Endothelial cell of umbilical vein (primary cell): Measurements from ENCODE around the gene ASCL5. TPM values are rescaled to one million over a fixed set of nuclear protein-coding genes. Genes with fewer than 3 reads are reported as not detected.

Source experiments
- BruUV-seq: library from RNA; stranded (reverse); fragments of 400-500 nt; replicated peaks from 2 replicates; lab custom pipeline; 2021; lab: Mats Ljungman, UMichigan
- CTCF ChIA-PET: fragments of 300-600, 350-600 bp; sonication (Branson Sonifier 250); formaldehyde crosslinking; loops from one replicate; lab custom pipeline; 2021; ENCODE audit warnings: antibody characterized with exemption, inconsistent platforms; lab: Charles Lee
- POLR2A ChIA-PET: fragments of 300-600, 350-600 bp; sonication (Branson Sonifier 250); formaldehyde crosslinking; loops from one replicate; lab custom pipeline; 2021; ENCODE audit warnings: antibody characterized with exemption, inconsistent platforms; lab: Charles Lee
- DNase-seq: peaks from one replicate; pipeline ENCODE4 v3.0.0-alpha.2; 2011; ENCODE audit warnings: low read depth, low spot score
- FAIRE-seq: peaks from 2 replicates; lab custom pipeline; 2011; peaks lifted over from hg19 to GRCh38; lab: Jason Lieb, UNC
- H2AFZ ChIP-seq: 2 replicates; pipeline ENCODE4 v1.6.0; 2012; ENCODE audit warnings: low read depth, low read length, control low read depth, inconsistent platforms
- H3K27ac ChIP-seq: 2 replicates; pipeline ENCODE4 v1.5.1; 2011; ENCODE audit warnings: low read depth, mild to moderate bottlenecking, control low read depth, low read length, moderate library complexity; ENCODE audit not compliant: insufficient read depth
- H3K27me3 ChIP-seq, 2 experiments: 2 replicates each; pipeline versions ENCODE4 v1.6.0 to v1.6.1; 2011; ENCODE audit warnings: low read length in 2 of 2, mixed read lengths in 1 of 2; ENCODE audit not compliant: control insufficient read depth in 2 of 2, insufficient read depth in 2 of 2
- H3K36me3 ChIP-seq, 2 experiments: 2 replicates in 1 of 2; 3 replicates in 1 of 2; pipeline ENCODE4 v1.5.1; 2011; ENCODE audit warnings: low read length in 2 of 2, mild to moderate bottlenecking in 1 of 2, moderate library complexity in 1 of 2; ENCODE audit not compliant: control insufficient read depth in 2 of 2, insufficient read depth in 2 of 2; ENCODE audit errors: extremely low read depth in 1 of 2
- H3K4me1 ChIP-seq: 3 replicates; pipeline ENCODE4 v1.5.1; 2011; ENCODE audit warnings: mild to moderate bottlenecking, low read length; ENCODE audit not compliant: control insufficient read depth, insufficient read depth; ENCODE audit errors: extremely low read depth
- H3K4me2 ChIP-seq: 2 replicates; pipeline ENCODE4 v1.6.1; 2011; ENCODE audit warnings: low read length, control low read depth, mixed read lengths; ENCODE audit not compliant: insufficient read depth
- H3K4me3 ChIP-seq, 3 experiments: fragments of 200-600 bp in 1 of 3; sonication (generic), shearing (Covaris generic) in 1 of 3; replicated peaks in 1 of 3; 2 replicates each; pipeline ENCODE4 v1.5.1; 2011 to 2016; ENCODE audit warnings: control low read depth in 3 of 3, low read length in 3 of 3, mild to moderate bottlenecking in 2 of 3, inconsistent platforms in 1 of 3, low read depth in 1 of 3, moderate library complexity in 1 of 3; ENCODE audit not compliant: insufficient read depth in 1 of 3
- H3K79me2 ChIP-seq: 2 replicates; pipeline ENCODE4 v1.6.0; 2012; ENCODE audit warnings: low read length, inconsistent platforms; ENCODE audit not compliant: control insufficient read depth, insufficient read depth
- H3K9ac ChIP-seq: replicated peaks from 2 replicates; pipeline ENCODE3; 2011; ENCODE audit warnings: low read length, control low read depth; ENCODE audit not compliant: insufficient read depth; ENCODE audit errors: extremely low read depth
- H3K9me1 ChIP-seq: replicated peaks from 3 replicates; pipeline ENCODE4 v1.6.0; 2011; ENCODE audit warnings: mild to moderate bottlenecking, low read length; ENCODE audit not compliant: control insufficient read depth, insufficient read depth; ENCODE audit errors: extremely low read depth
- H3K9me3 ChIP-seq: replicated peaks from 2 replicates; pipeline ENCODE4 v1.5.1; 2012; ENCODE audit warnings: low read length, inconsistent platforms; ENCODE audit not compliant: control insufficient read depth, insufficient read depth
- H4K20me1 ChIP-seq: replicated peaks from 2 replicates; pipeline ENCODE3; 2011; ENCODE audit warnings: mild to moderate bottlenecking, low read length; ENCODE audit not compliant: control insufficient read depth, insufficient read depth; ENCODE audit errors: extremely low read depth
- EZH2 ChIP-seq: IDR thresholded peaks from 2 replicates; pipeline ENCODE4 v1.6.1; 2012; ENCODE audit warnings: borderline replicate concordance, low read depth, mild to moderate bottlenecking, moderate library complexity, low read length, inconsistent platforms; ENCODE audit not compliant: severe bottlenecking
- FOS ChIP-seq: IDR thresholded peaks from 2 replicates; pipeline ENCODE4 v1.6.1; 2011; ENCODE audit warnings: mild to moderate bottlenecking, low read length, moderate library complexity, borderline replicate concordance; ENCODE audit not compliant: insufficient read depth
- GATA2 ChIP-seq: IDR thresholded peaks from 2 replicates; pipeline ENCODE4 v1.7.0; 2011; ENCODE audit warnings: low read depth, mild to moderate bottlenecking, moderate library complexity, mixed read lengths, low read length; ENCODE audit not compliant: insufficient read length, insufficient read depth
- JUN ChIP-seq: IDR thresholded peaks from 2 replicates; pipeline ENCODE4 v1.6.1; 2011; ENCODE audit warnings: borderline replicate concordance, low read depth; ENCODE audit not compliant: insufficient read length, insufficient read depth
- MYC ChIP-seq: IDR thresholded peaks from one replicate; pipeline ENCODE4 v1.6.1; 2011; ENCODE audit warnings: mild to moderate bottlenecking, low read depth, low read length
- POLR2A ChIP-seq: IDR thresholded peaks from 2 replicates; pipeline ENCODE4 v1.6.1; 2012; ENCODE audit warnings: low read depth, mild to moderate bottlenecking, control low read depth, low read length
- POLR2AphosphoS5 ChIP-seq: IDR thresholded peaks from 2 replicates; pipeline ENCODE4 v1.6.1; 2012; ENCODE audit warnings: low read depth, mild to moderate bottlenecking, control low read depth, low read length, moderate library complexity; ENCODE audit not compliant: insufficient read depth
- dilution Hi-C: fragments of 300-500 bp; cut with MboI; formaldehyde crosslinking; loops from one replicate; pipeline ENCODE4 v1.15.0; 2019; ENCODE audit warnings: low sequenced_read_pairs; ENCODE audit not compliant: extremely low pct_ligation_motif_present
- intact Hi-C: fragments of 100-400 bp; cut with micrococcal nuclease; formaldehyde crosslinking; loops from one replicate; pipeline ENCODE4 v1.10.0; 2022
- polyA plus RNA-seq, 4 experiments: library from polyadenylated mRNA; depleted of rRNA in 3 of 4; stranded (reverse) in 3 of 4; unstranded in 1 of 4; fragments of >200 nt; gene quantifications; 2 replicates each; pipeline versions ENCODE4 v1.2.1 to v1.2.3, GENCODE V29; 2011 to 2012; ENCODE audit warnings: missing spikeins in 1 of 4
- total RNA-seq: library from RNA; stranded (reverse); gene quantifications from 2 replicates; pipeline ENCODE4 v1.2.3, GENCODE V29; 2021
- TF ChIP-seq, protein P1 (sequence below), 2 donors: IDR thresholded peaks; 1 replicate in 1 of 2; 2 replicates in 1 of 2; pipeline ENCODE4 v1.5.1; 2011; ENCODE audit warnings: low read length in 2 of 2, mild to moderate bottlenecking in 2 of 2, moderate library complexity in 2 of 2, control low read depth in 1 of 2, inconsistent platforms in 1 of 2, low read depth in 1 of 2; ENCODE audit not compliant: insufficient read depth in 1 of 2; ENCODE audit errors: extremely low read depth in 1 of 2
- TF ChIP-seq, protein P2 (sequence below): IDR thresholded peaks from 2 replicates; pipeline ENCODE4 v1.6.1; 2011; ENCODE audit not compliant: insufficient read depth, insufficient read length

ASCL5 gene
- total and polyA plus RNA-seq, 2 donors (not counting 3 experiments of a cell fraction or from before 2014, with no cell fraction given), result not detected

DNA sequence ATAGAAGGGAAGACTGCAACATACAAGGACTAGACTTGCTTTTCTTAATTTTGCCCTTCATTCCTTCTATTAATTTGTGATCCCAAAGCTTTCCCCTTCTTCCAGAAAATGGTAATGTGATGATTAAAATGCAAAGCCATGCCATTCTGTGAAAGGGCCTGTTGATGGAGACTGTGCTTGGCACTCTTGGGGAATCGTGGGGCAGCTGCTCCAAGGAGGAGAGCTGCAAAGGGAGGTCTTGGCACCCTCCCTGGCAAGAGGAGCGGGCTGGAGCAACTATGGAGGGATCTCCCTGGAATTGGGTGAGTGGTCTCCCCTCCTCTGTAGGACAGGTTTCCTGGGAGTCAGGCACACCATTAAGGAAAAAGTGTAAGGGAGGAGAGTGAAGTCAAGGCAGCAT lies 31.4 kb downstream of the ASCL5 start:
- intact Hi-C loops (no loop called here), dilution Hi-C loops (no loop called here)
- H3K9ac ChIP-seq, result no peak overlapping the region
- H3K4me3 ChIP-seq, result no peak overlapping the region
- TF ChIP-seq POLR2AphosphoS5, result no peak
- no peak for TF ChIP-seq GATA2
- TF ChIP-seq POLR2A, result no peak
- TF ChIP-seq, protein P1, sequence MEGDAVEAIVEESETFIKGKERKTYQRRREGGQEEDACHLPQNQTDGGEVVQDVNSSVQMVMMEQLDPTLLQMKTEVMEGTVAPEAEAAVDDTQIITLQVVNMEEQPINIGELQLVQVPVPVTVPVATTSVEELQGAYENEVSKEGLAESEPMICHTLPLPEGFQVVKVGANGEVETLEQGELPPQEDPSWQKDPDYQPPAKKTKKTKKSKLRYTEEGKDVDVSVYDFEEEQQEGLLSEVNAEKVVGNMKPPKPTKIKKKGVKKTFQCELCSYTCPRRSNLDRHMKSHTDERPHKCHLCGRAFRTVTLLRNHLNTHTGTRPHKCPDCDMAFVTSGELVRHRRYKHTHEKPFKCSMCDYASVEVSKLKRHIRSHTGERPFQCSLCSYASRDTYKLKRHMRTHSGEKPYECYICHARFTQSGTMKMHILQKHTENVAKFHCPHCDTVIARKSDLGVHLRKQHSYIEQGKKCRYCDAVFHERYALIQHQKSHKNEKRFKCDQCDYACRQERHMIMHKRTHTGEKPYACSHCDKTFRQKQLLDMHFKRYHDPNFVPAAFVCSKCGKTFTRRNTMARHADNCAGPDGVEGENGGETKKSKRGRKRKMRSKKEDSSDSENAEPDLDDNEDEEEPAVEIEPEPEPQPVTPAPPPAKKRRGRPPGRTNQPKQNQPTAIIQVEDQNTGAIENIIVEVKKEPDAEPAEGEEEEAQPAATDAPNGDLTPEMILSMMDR (IDR thresholded peaks at IDR 0.05; ENCODE audit: extremely low read depth in 1 of 2, insufficient read depth in 1 of 2, low read depth in 1 of 2, low read length in 2 of 2), result no peak
- no peak for TF ChIP-seq EZH2
- TF ChIP-seq, protein P2, sequence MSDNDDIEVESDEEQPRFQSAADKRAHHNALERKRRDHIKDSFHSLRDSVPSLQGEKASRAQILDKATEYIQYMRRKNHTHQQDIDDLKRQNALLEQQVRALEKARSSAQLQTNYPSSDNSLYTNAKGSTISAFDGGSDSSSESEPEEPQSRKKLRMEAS, result no peak
- no peak for TF ChIP-seq MYC
- TF ChIP-seq FOS, result no peak
- TF ChIP-seq JUN, result no peak
- CTCF ChIA-PET, result interaction anchor here (2.9 kb wide), 1 partner anchor 24 kb away, joined by 8 read pairs; no protein-coding TSS in a partner anchor
- FAIRE-seq, result no peak
- H3K4me2 ChIP-seq, result no peak overlapping the region
- H3K27me3 ChIP-seq, result peaks cover 4 to 14% of the 10 kb centered on the region in 2 experiments
- H3K9me1 ChIP-seq, result no peaks in the 10 kb centered on the region
- no peak overlapping the region for H3K27ac ChIP-seq
- POLR2A ChIA-PET, result no interaction called here
- no peak for DNase-seq
- no peaks in the 10 kb centered on the region for H3K36me3 ChIP-seq
- H3K79me2 ChIP-seq, result no peaks in the 10 kb centered on the region
- BruUV-seq, result no TSS peak
- H4K20me1 ChIP-seq, result no peaks in the 10 kb centered on the region
- H3K4me1 ChIP-seq, result no peaks in the 10 kb centered on the region
- H3K9me3 ChIP-seq, result no peaks in the 10 kb centered on the region
- no peak overlapping the region for H2AFZ ChIP-seq
